Smooth muscle cell (in vitro differentiated cells): ENCODE measurements around the gene RNF151. TPM values are rescaled to one million over a fixed set of nuclear protein-coding genes. Genes with fewer than 3 reads are reported as not detected.

ENCODE experiments used
- DNase-seq: peaks from one replicate; lab custom pipeline; 2025; ENCODE audit not compliant: unreplicated experiment; lab: John Stamatoyannopoulos, UW
- H2AFZ ChIP-seq: fragments of 200-600 bp; sonication (generic); 2 replicates; pipeline ENCODE4 v1.6.0; 2016; ENCODE audit warnings: antibody characterized with exemption, low read depth, mild to moderate bottlenecking
- H3F3A ChIP-seq: fragments of 200-600 bp; sonication (generic); 2 replicates; pipeline ENCODE4 v1.6.0; 2017; ENCODE audit warnings: antibody characterized with exemption, low read depth
- H3K27ac ChIP-seq: fragments of 200-600 bp; sonication (generic); 2 replicates; pipeline ENCODE4 v1.5.1; 2016; ENCODE audit warnings: low read depth, mild to moderate bottlenecking
- H3K27me3 ChIP-seq: fragments of 200-600 bp; sonication (generic); 2 replicates; pipeline ENCODE4 v1.6.1; 2016; ENCODE audit warnings: low read depth, mild to moderate bottlenecking
- H3K36me3 ChIP-seq: fragments of 200-600 bp; sonication (generic); 2 replicates; pipeline ENCODE4 v1.5.1; 2016; ENCODE audit warnings: low read depth
- H3K4me1 ChIP-seq: fragments of 200-600 bp; sonication (generic); 2 replicates; pipeline ENCODE4 v1.5.1; 2016; ENCODE audit warnings: low read depth
- H3K4me2 ChIP-seq: fragments of 200-600 bp; sonication (generic); 2 replicates; pipeline ENCODE4 v1.6.0; 2016; ENCODE audit warnings: mild to moderate bottlenecking
- H3K4me3 ChIP-seq: fragments of 200-600 bp; sonication (generic); 2 replicates; pipeline ENCODE4 v1.5.1; 2016; ENCODE audit warnings: mild to moderate bottlenecking
- H3K79me2 ChIP-seq: fragments of 200-600 bp; sonication (generic); 2 replicates; pipeline ENCODE4 v1.6.0; 2016; ENCODE audit warnings: low read depth, mild to moderate bottlenecking
- H3K9ac ChIP-seq: fragments of 200-600 bp; sonication (generic); 2 replicates; pipeline ENCODE4 v1.6.0; 2016; ENCODE audit warnings: low read depth
- H3K9me3 ChIP-seq: fragments of 200-600 bp; sonication (generic); replicated peaks from 2 replicates; pipeline ENCODE4 v1.5.1; 2016; ENCODE audit warnings: low read depth
- H4K20me1 ChIP-seq: fragments of 200-600 bp; sonication (generic); 2 replicates; pipeline ENCODE4 v1.6.0; 2016; ENCODE audit warnings: low read depth
- WGBS: methylation state at CpG from one replicate; pipeline ENCODE4 v1.1.7; 2016; ENCODE audit warnings: low lambda C conversion rate; 5-methylcytosine and 5-hydroxymethylcytosine counted together
- polyA plus RNA-seq: library from polyadenylated mRNA; unstranded; fragments of >200 nt; fragmentation: Nextera tagmentation; extraction: Ambion mirVana; gene quantifications from 2 replicates; pipeline ENCODE4 v1.2.1, GENCODE V29; 2016
- total RNA-seq: library from RNA; depleted of rRNA; stranded (reverse); fragments of >200 nt; gene quantifications from 2 replicates; pipeline ENCODE4 v1.2.3, GENCODE V29; 2014
- TF ChIP-seq, protein P1 (sequence below): fragments of 200-600 bp; sonication (generic); IDR thresholded peaks from 2 replicates; pipeline ENCODE4 v1.5.1; 2017; ENCODE audit warnings: borderline replicate concordance, mild to moderate bottlenecking, antibody characterized with exemption; ENCODE audit not compliant: insufficient read depth, poor library complexity, severe bottlenecking

The RNF151 gene, protein sequence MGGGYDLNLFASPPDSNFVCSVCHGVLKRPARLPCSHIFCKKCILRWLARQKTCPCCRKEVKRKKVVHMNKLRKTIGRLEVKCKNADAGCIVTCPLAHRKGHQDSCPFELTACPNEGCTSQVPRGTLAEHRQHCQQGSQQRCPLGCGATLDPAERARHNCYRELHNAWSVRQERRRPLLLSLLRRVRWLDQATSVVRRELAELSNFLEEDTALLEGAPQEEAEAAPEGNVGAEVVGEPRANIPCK
- total RNA-seq = not detected in 2 replicates
- polyA plus RNA-seq = not detected in 2 replicates

DNA sequence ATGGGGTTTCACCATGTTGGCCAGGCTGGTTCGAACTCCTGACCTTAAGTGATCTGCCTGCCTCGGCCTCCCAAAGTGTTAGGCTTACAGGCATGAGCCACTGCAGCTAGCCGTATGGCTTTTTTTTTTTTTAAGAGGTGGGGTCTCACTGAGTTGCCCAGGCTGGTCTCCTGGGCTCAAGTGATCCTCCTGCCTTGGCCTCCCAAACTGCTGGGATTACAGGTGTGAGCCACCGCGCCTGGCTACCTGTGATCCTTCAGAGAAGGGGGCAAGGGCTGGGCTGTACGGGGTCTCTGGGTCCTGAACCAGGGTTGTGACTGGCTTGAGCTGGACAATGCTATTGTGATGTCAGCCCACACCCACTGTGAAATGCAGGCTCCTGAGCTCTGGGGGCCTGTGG lies at the start of gene RNF151:
RNF151 (plus strand) TSS at position 397 of the 400 bp plus-strand sequence. CDS start 26 bp downstream, outside the sequence.
- TF ChIP-seq, protein P1, sequence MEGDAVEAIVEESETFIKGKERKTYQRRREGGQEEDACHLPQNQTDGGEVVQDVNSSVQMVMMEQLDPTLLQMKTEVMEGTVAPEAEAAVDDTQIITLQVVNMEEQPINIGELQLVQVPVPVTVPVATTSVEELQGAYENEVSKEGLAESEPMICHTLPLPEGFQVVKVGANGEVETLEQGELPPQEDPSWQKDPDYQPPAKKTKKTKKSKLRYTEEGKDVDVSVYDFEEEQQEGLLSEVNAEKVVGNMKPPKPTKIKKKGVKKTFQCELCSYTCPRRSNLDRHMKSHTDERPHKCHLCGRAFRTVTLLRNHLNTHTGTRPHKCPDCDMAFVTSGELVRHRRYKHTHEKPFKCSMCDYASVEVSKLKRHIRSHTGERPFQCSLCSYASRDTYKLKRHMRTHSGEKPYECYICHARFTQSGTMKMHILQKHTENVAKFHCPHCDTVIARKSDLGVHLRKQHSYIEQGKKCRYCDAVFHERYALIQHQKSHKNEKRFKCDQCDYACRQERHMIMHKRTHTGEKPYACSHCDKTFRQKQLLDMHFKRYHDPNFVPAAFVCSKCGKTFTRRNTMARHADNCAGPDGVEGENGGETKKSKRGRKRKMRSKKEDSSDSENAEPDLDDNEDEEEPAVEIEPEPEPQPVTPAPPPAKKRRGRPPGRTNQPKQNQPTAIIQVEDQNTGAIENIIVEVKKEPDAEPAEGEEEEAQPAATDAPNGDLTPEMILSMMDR = no peak
- H3K4me2 ChIP-seq = peak within 1 kb of the TSS; percentile 88
- DNase-seq = no peak
- H2AFZ ChIP-seq = no peak within 1 kb of the TSS
- peak within 1 kb of the TSS; percentile 95 for H3K27ac ChIP-seq
- H3F3A ChIP-seq = peaks cover 18% of the 10 kb centered on the region
- peak within 1 kb of the TSS; percentile 98 for H3K9ac ChIP-seq
- peak within 1 kb of the TSS; percentile 79 for H3K4me3 ChIP-seq
- H3K36me3 ChIP-seq = no peaks in the 10 kb centered on the region
- 99% methylated on average over 6 of the region's 6 CpGs for WGBS
- H3K9me3 ChIP-seq = no peaks in the 10 kb centered on the region
- peaks cover 36% of the 10 kb centered on the region for H3K79me2 ChIP-seq
- peaks cover 20% of the 10 kb centered on the region for H3K4me1 ChIP-seq
- H4K20me1 ChIP-seq = peaks cover 31% of the 10 kb centered on the region
- H3K27me3 ChIP-seq = no peaks in the 10 kb centered on the region

DNA sequence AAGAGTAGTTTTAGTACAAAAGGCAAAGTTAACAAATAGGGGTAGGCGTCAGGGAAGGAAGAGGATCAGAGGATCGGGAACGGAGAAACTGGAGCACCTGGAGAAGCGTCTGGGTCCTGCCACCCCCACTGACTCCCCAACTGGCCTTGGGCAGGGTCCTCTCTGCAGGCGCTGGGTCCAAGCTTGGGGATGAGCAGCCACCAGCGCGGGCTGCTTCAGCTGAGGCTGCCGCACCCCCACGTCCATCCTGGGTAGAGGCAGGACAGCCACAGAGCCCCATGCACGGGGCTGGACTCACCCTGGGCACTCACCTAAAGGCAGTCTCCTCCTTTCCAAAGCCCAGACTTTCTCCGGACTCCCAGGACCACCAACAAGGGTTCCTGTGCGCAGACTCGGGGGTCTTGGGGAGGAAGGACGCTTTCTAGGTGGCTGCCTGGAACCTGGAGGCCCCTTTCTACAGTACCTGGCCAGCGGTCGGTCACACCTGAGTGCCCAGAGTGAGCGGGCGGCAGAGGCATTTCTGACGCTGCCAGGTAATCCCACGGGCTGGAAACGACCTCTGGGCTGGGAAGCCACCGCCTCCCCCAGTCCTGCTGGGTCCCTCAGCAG lies 49.5 kb upstream of the RNF151 start:
- Histone ChIP-seq H3K4me1 (peaks cover 10% of the 10 kb centered on the region), H3K9ac (no peak overlapping the region), H3F3A (no peaks in the 10 kb centered on the region), H4K20me1 (no peaks in the 10 kb centered on the region), H3K27me3 (peaks cover 50% of the 10 kb centered on the region), H3K79me2 (no peaks in the 10 kb centered on the region), H3K36me3 (no peaks in the 10 kb centered on the region), H3K4me2 (no peak overlapping the region), H2AFZ (no peak overlapping the region), H3K9me3 (no peaks in the 10 kb centered on the region), H3K27ac (no peak overlapping the region), H3K4me3 (no peak overlapping the region)
- TF ChIP-seq, protein P1 = no peak
- DNase-seq = no peak
- WGBS = 32% methylated on average over 22 of the region's 22 CpGs

DNA sequence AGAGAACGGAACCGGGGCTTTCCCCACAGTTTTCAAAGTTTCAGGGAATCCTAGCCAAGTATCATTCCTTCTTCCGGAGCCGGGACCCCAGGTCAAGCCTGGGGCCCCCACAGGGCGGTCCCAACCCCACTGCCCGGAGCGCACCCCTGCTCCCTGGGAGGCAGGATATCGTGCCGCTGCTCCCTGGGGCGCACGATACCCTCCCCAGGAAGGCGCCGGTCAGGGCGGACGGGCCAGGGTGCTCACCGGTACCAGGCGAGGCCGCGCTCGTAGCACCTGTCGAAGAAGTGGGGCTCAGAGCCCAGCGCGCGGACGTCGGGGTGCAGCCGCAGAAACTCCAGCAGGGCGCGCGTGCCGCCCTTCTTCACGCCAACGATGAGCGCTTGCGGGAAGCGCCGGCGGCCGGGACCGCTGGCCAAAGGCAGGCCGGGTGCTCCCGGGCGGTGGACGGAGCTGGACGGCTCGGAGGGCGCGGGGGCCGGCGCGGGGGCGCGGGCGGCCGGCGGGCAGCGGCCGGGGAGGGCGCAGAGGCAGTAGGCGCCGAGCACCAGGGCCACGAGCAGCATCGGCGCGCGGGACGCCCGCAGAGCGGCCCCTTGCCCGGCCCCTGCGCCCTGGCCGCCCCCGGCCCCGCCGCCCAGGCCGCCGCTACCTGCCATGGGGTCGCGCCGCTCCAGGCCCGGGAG lies 48.8 kb upstream of the RNF151 start:
- H3K4me2 ChIP-seq = no peak overlapping the region
- H3K36me3 ChIP-seq = no peaks in the 10 kb centered on the region
- no peaks in the 10 kb centered on the region for H3K79me2 ChIP-seq
- TF ChIP-seq, protein P1 = no peak
- H3K9ac ChIP-seq = no peak overlapping the region
- H3F3A ChIP-seq = no peaks in the 10 kb centered on the region
- H3K4me1 ChIP-seq = peaks cover 10% of the 10 kb centered on the region
- H4K20me1 ChIP-seq = no peaks in the 10 kb centered on the region
- no peak for DNase-seq
- no peaks in the 10 kb centered on the region for H3K9me3 ChIP-seq
- peaks cover 50% of the 10 kb centered on the region for H3K27me3 ChIP-seq
- 9% methylated on average over 55 of the region's 81 CpGs for WGBS
- H3K4me3 ChIP-seq = no peak overlapping the region
- no peak overlapping the region for H2AFZ ChIP-seq
- H3K27ac ChIP-seq = no peak overlapping the region
